HFFc6 (cell line): ENCODE results near the gene CCDC183. TPM values are rescaled to one million over a fixed set of nuclear protein-coding genes. Genes with fewer than 3 reads are reported as not detected.
"Not testable (repeated sequence)": the region's sequence is repeated elsewhere in the genome, so short reads cannot be mapped to it uniquely, and the experiment has no call there.

ENCODE experiments used
- DNase-seq: peaks from one replicate; pipeline ENCODE4 v3.0.0-alpha.2; 2018
- H3K27ac Mint-ChIP-seq: 2 replicates; pipeline ENCODE4 v1.8.0; 2020; ENCODE audit warnings: mild to moderate bottlenecking, mixed read lengths
- H3K27me3 Mint-ChIP-seq: 2 replicates; pipeline ENCODE4 v1.8.0; 2021; ENCODE audit warnings: mild to moderate bottlenecking, moderate library complexity, mixed read lengths; ENCODE audit not compliant: insufficient read depth
- H3K36me3 Mint-ChIP-seq: 2 replicates; pipeline ENCODE4 v1.8.0; 2021; ENCODE audit warnings: low read depth, mixed read lengths
- H3K4me1 Mint-ChIP-seq: 2 replicates; pipeline ENCODE4 v1.8.0; 2020; ENCODE audit warnings: low read depth, mixed read lengths
- H3K4me3 Mint-ChIP-seq: 2 replicates; pipeline ENCODE4 v1.8.0; 2020; ENCODE audit warnings: mild to moderate bottlenecking, moderate library complexity, mixed read lengths
- H3K9me3 Mint-ChIP-seq: 2 replicates; pipeline ENCODE4 v1.8.0; 2020; ENCODE audit warnings: mild to moderate bottlenecking, mixed read lengths
- total RNA-seq, 6 experiments: library from RNA; stranded (reverse); fragmentation: NEBNext Ultra II Directional; extraction: Animal tissue kit (Norgen Biotek cat#: 25700); gene quantifications; 2 replicates in 1 of 6; 3 replicates in 5 of 6; pipeline ENCODE4 v1.2.3, GENCODE V29; 2021
- TF ChIP-seq, protein P1 (sequence below): fragments of 200-600 bp; sonication (generic); IDR thresholded peaks from 2 replicates; pipeline ENCODE4 v1.5.0; 2021; ENCODE audit warnings: antibody characterized with exemption, mild to moderate bottlenecking

CCDC183 gene
- total RNA-seq, 6 experiments from 2014 or later = 0.25 to 0.87 (median 0.34) TPM

DNA sequence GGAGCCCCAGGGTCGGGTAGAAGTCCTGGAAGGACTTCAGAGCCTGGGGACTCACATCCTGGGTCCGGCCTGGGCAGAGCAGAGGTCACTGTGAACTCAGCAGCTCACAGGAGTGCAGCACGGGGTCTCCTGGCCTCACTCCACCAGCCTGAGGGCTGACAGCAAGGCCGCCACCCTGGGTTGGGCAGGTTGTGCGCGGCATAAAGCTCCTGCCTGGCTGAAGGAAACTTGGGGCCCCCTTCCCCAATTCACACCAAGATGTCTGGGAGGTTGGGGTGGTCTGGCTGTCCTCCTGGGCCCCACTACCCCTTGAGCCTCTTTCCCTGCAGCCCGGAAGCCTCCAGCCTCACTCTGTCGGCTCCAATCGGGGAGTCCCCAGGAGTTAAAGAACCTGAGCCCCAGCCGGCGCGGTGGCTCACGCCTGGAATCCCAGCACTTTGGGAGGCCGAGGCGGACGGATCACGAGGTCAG lies 33.9 kb upstream of the CCDC183 start:
- H3K36me3 Mint-ChIP-seq = no peaks in the 10 kb centered on the region
- peaks cover 10% of the 10 kb centered on the region for H3K27me3 Mint-ChIP-seq
- TF ChIP-seq, protein P1, sequence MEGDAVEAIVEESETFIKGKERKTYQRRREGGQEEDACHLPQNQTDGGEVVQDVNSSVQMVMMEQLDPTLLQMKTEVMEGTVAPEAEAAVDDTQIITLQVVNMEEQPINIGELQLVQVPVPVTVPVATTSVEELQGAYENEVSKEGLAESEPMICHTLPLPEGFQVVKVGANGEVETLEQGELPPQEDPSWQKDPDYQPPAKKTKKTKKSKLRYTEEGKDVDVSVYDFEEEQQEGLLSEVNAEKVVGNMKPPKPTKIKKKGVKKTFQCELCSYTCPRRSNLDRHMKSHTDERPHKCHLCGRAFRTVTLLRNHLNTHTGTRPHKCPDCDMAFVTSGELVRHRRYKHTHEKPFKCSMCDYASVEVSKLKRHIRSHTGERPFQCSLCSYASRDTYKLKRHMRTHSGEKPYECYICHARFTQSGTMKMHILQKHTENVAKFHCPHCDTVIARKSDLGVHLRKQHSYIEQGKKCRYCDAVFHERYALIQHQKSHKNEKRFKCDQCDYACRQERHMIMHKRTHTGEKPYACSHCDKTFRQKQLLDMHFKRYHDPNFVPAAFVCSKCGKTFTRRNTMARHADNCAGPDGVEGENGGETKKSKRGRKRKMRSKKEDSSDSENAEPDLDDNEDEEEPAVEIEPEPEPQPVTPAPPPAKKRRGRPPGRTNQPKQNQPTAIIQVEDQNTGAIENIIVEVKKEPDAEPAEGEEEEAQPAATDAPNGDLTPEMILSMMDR = no peak
- no peak for DNase-seq
- no peak overlapping the region for H3K4me3 Mint-ChIP-seq
- H3K4me1 Mint-ChIP-seq = 0 out of 2 replicates have a peak, but pooled peaks cover 6% of the 10 kb centered on the region
- no peak overlapping the region for H3K27ac Mint-ChIP-seq
- no peaks in the 10 kb centered on the region for H3K9me3 Mint-ChIP-seq

DNA sequence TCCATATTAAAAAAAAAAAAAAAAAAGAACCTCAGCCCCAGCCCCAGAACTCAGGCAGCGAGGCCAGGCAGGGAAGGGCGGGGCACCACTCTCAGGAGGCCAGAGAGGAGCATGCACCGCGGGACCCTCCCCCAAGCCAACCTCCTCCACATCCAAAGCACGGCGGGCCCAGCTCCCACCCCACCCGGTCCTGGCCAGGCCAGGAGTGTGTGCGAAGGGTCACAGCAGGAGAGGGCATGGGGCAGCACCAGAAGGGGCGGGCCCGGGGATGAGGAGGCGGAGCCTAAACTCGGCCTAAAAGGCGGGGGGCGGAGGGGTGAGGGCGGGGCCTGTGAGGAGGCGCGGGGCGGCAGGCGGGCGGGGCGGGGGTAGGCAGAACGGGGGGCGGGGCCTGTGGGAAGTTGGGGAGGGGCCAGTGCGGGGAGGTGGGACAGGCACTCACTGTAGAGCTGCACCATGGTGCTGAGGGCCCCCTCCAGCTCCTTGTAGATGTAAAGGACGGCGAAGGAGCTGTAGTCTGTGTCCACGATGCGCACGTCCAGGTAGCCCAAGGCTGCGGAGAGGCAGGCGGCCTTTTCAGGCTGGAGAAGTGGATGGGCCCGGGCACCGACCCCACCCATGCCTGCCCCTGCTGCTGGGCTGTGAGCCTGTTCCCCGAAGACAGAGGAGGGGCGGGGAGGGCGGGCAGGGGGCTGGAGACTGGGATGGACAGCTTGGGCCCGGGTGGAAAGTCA lies 33.1 kb upstream of the CCDC183 start:
- Mint-ChIP-seq H3K27me3 (peaks cover 9% of the 10 kb centered on the region), H3K4me3 (no peak overlapping the region), H3K36me3 (no peaks in the 10 kb centered on the region), H3K9me3 (no peaks in the 10 kb centered on the region), H3K27ac (no peak overlapping the region), H3K4me1 (0 out of 2 replicates have a peak, but pooled peaks cover 6% of the 10 kb centered on the region)
- TF ChIP-seq, protein P1 = no peak
- no peak for DNase-seq

- Mint-ChIP-seq H3K36me3 (no peaks in the 10 kb centered on the region), H3K4me3 (no peak overlapping the region), H3K9me3 (no peaks in the 10 kb centered on the region), H3K27ac (no peak overlapping the region), H3K27me3 (peaks cover 9% of the 10 kb centered on the region), H3K4me1 (0 out of 2 replicates have a peak, but pooled peaks cover 6% of the 10 kb centered on the region)
- no peak for DNase-seq
- TF ChIP-seq, protein P1 = no peak
Measured at GRCh38 chr9:136763649-136764035, 32.5 kb upstream of the CCDC183 start.

- no peaks in the 10 kb centered on the region for H3K36me3 Mint-ChIP-seq
- no peaks in the 10 kb centered on the region for H3K9me3 Mint-ChIP-seq
- no peak within 1 kb of the TSS for H3K4me3 Mint-ChIP-seq
- no peak within 1 kb of the TSS for H3K27ac Mint-ChIP-seq
- TF ChIP-seq, protein P1 = no peak
- no peak for DNase-seq
- H3K27me3 Mint-ChIP-seq = peaks cover 9% of the 10 kb centered on the region
- H3K4me1 Mint-ChIP-seq = 0 out of 2 replicates have a peak, but pooled peaks cover 6% of the 10 kb centered on the region
Measured at GRCh38 chr9:136764301-136764891, 31.7 kb upstream of the CCDC183 start, which contains the start of gene LCN15. Gene LCN15 (minus strand): TSS chr9:136764518. CDS start chr9:136764488, 30 bp downstream.

- Mint-ChIP-seq H3K4me3 (no peak overlapping the region), H3K27me3 (peaks cover 9% of the 10 kb centered on the region), H3K36me3 (no peaks in the 10 kb centered on the region), H3K9me3 (no peaks in the 10 kb centered on the region), H3K4me1 (0 out of 2 replicates have a peak, but pooled peaks cover 6% of the 10 kb centered on the region), H3K27ac (no peak overlapping the region)
- TF ChIP-seq, protein P1 = no peak
- DNase-seq = no peak
Measured at GRCh38 chr9:136765041-136765440, 31.1 kb upstream of the CCDC183 start.

DNA sequence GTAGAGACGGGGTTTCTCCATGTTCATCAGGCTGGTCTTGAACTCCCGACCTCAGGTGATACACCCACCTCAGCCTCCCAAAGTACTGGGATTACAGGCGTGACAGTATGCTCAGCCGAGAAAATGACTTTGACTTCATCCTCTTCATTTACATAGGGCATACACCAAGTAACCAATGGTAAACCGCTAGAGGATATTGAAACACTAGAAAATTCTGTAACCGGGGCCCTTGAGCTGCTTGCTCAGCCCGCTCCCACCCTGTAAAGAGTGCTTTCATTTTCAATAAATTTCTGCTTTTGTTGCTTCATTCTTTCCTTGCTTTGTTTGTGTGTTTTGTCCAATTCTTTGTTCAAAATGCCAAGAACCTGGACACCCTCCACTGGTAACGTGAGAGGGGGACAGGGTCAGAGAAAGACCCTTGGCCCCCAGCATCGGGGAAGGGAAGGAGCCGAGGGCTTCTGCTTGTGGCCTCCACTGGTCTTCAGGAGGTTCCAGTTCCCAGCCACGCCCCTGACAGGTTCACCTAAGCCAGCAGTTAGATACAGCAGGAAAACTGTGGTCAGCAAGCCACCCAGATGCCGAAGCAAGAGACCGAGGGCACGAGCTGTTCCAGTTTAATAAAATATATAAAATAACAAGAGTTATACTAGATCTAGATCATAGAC lies 30.3 kb upstream of the CCDC183 start:
- not testable (repeated sequence) for H3K36me3 Mint-ChIP-seq, H3K4me3 Mint-ChIP-seq, H3K9me3 Mint-ChIP-seq, DNase-seq, H3K27ac Mint-ChIP-seq, H3K4me1 Mint-ChIP-seq, H3K27me3 Mint-ChIP-seq
